Chondrocyte (in vitro differentiated cells): ENCODE results near the gene KIF3B. TPM values are rescaled to one million over a fixed set of nuclear protein-coding genes. Genes with fewer than 3 reads are reported as not detected.
A peak's percentile ranks its signal among the peaks of the same experiment; 100 is the strongest.
"Not testable (repeated sequence)": the region's sequence is repeated elsewhere in the genome, so short reads cannot be mapped to it uniquely, and the experiment has no call there.

Experiments
- DNase-seq: peaks from one replicate; pipeline ENCODE4 v3.0.0; 2021; ENCODE audit warnings: mixed read lengths, low spot score
- H3K27ac Mint-ChIP-seq: one replicate; pipeline ENCODE4 v1.8.0; 2021; ENCODE audit warnings: mild to moderate bottlenecking, moderate library complexity, mixed read lengths; ENCODE audit not compliant: unreplicated experiment
- H3K27me3 Mint-ChIP-seq: 2 replicates; pipeline ENCODE4 v1.8.0; 2021; ENCODE audit warnings: low read depth, mixed read lengths
- H3K36me3 Mint-ChIP-seq: 2 replicates; pipeline ENCODE4 v1.8.0; 2021; ENCODE audit warnings: low read depth, mixed read lengths
- H3K4me1 Mint-ChIP-seq: 2 replicates; pipeline ENCODE4 v1.8.0; 2021; ENCODE audit warnings: low read depth, mild to moderate bottlenecking, mixed read lengths
- H3K4me3 Mint-ChIP-seq: one replicate; pipeline ENCODE4 v1.8.0; 2021; ENCODE audit warnings: mild to moderate bottlenecking, moderate library complexity, mixed read lengths; ENCODE audit not compliant: unreplicated experiment
- H3K9me3 Mint-ChIP-seq: 2 replicates; pipeline ENCODE4 v1.8.0; 2021; ENCODE audit warnings: low read depth, mixed read lengths
- total RNA-seq: library from RNA; stranded (reverse); gene quantifications from 3 replicates; pipeline ENCODE4 v1.2.1, GENCODE V29; 2021
- TF ChIP-seq, protein P1 (sequence below): fragments of 200-600 bp; sonication (generic); IDR thresholded peaks from 2 replicates; pipeline ENCODE4 v1.5.0; 2021; ENCODE audit warnings: antibody characterized with exemption, mild to moderate bottlenecking, moderate library complexity

The KIF3B gene
- total RNA-seq, 1 donor from 2014 or later, result 35.5 TPM

DNA sequence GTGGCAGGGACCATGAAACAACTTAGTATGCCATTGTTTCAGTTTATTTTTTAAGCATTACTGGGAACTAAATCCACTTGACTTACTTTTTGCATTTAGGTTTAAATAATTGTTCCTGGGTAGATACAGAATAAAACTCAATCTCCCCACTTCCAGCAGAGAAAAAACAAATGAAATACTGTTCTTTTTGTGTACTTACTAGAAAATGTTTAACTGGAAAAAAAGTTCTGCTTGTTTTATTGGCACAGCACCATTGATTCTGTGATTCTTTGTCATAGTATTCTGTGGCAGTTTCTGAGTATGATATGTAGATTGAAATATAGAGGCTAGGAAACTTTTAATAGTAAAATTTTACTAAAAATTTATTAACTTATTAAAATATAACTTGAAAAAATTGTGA is 90.9 kb downstream of the KIF3B start:
- Mint-ChIP-seq H3K9me3 (no peaks in the 10 kb centered on the region), H3K36me3 (peaks cover 8% of the 10 kb centered on the region), H3K27me3 (no peaks in the 10 kb centered on the region), H3K4me1 (peaks cover 43% of the 10 kb centered on the region), H3K4me3 (no peak overlapping the region), H3K27ac (no peak overlapping the region)
- TF ChIP-seq, protein P1, sequence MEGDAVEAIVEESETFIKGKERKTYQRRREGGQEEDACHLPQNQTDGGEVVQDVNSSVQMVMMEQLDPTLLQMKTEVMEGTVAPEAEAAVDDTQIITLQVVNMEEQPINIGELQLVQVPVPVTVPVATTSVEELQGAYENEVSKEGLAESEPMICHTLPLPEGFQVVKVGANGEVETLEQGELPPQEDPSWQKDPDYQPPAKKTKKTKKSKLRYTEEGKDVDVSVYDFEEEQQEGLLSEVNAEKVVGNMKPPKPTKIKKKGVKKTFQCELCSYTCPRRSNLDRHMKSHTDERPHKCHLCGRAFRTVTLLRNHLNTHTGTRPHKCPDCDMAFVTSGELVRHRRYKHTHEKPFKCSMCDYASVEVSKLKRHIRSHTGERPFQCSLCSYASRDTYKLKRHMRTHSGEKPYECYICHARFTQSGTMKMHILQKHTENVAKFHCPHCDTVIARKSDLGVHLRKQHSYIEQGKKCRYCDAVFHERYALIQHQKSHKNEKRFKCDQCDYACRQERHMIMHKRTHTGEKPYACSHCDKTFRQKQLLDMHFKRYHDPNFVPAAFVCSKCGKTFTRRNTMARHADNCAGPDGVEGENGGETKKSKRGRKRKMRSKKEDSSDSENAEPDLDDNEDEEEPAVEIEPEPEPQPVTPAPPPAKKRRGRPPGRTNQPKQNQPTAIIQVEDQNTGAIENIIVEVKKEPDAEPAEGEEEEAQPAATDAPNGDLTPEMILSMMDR, result no peak
- no peak for DNase-seq

DNA sequence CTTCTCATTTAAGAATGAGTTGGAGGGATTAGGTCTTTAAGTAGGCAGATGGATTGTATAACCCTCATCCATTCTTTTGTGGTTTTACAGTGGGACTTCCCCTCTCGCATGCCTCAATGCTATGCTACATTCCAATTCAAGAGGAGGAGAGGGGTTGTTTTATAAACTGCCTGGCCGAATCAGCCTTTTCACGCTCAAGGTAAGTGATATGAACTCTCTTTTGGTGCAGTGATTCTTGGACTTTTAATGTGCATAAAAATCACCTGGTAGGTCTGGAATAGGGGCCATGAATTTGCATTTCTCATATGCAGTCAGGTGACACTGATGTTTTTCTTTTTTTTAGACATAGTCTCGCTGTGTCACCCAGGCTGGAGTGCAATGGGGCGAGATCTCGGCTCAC is 91.5 kb downstream of the KIF3B start:
- TF ChIP-seq, protein P1, result no peak
- Mint-ChIP-seq H3K9me3 (no peaks in the 10 kb centered on the region), H3K4me1 (peaks cover 38% of the 10 kb centered on the region), H3K4me3 (no peak overlapping the region), H3K36me3 (peaks cover 8% of the 10 kb centered on the region), H3K27ac (peak overlapping the region; percentile 69), H3K27me3 (no peaks in the 10 kb centered on the region)
- DNase-seq, result no peak

DNA sequence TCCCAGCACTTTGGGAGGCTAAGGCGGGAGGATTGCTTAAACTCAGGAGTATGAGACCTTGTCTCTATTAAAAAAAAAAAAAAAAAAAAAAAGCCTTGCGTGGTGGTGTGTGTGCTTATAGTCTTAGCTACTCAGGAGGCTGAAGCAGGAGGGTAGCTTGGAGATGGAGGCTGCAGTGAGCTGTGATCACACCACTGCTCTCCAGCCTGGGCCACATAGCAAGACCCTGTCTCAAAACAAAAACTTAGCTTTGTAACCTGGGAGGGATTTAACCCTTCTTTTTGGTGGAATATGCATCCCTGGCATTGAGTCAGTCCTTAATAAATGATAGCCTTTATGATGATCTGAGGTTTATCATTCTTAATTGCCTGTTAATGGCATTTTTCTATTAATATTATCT is 93.4 kb downstream of the KIF3B start:
- DNase-seq, result no peak
- TF ChIP-seq, protein P1, result no peak
- H3K36me3 Mint-ChIP-seq, result peaks cover 8% of the 10 kb centered on the region

DNA sequence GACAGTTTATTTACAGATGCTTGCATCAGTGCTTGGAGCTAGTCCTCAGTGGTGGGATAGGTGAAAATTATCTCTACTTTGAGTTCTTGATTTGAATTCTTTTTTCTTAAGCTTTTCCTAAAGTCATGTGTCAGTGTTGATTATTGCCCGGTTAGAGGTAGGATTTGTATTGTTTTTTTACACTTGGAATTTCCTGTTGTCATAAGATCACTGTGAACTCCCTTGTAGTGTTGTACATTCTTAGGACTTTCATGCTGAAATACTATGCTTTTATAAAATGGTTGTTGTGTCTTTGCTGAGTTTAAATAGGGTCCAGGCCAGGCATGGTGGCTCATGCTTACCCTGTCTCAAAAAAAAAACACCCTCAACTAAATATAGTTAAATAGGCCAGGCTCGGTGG is 101.0 kb downstream of the KIF3B start:
- peak overlapping the region; percentile 85 for H3K27ac Mint-ChIP-seq
- H3K4me1 Mint-ChIP-seq, result peaks cover 10% of the 10 kb centered on the region
- H3K4me3 Mint-ChIP-seq, result no peak overlapping the region
- DNase-seq, result no peak
- H3K36me3 Mint-ChIP-seq, result peaks cover 10% of the 10 kb centered on the region
- no peaks in the 10 kb centered on the region for H3K9me3 Mint-ChIP-seq
- H3K27me3 Mint-ChIP-seq, result no peaks in the 10 kb centered on the region
- TF ChIP-seq, protein P1, result no peak

More for the DNA sequence above, 93.4 kb downstream of the KIF3B start:
- H3K4me1 Mint-ChIP-seq, result peaks cover 33% of the 10 kb centered on the region
- H3K4me3 Mint-ChIP-seq, result no peak overlapping the region
- no peaks in the 10 kb centered on the region for H3K27me3 Mint-ChIP-seq
- H3K9me3 Mint-ChIP-seq, result no peaks in the 10 kb centered on the region
- H3K27ac Mint-ChIP-seq, result peak overlapping the region; percentile 32

- not testable (repeated sequence) for H3K4me3 Mint-ChIP-seq
Observed at GRCh38 chr20:32380037-32380436, 102.6 kb downstream of the KIF3B start.

GRCh38 chr20:32380745-32381144 is 103.3 kb downstream of the KIF3B start:
- H3K27me3 Mint-ChIP-seq, result no peaks in the 10 kb centered on the region
- TF ChIP-seq, protein P1, result no peak
- H3K27ac Mint-ChIP-seq, result no peak overlapping the region
- peaks cover 25% of the 10 kb centered on the region for H3K4me1 Mint-ChIP-seq
- H3K36me3 Mint-ChIP-seq, result peaks cover 10% of the 10 kb centered on the region
- H3K4me3 Mint-ChIP-seq, result no peak overlapping the region
- no peaks in the 10 kb centered on the region for H3K9me3 Mint-ChIP-seq
- no peak for DNase-seq

More at GRCh38 chr20:32380037-32380436, 102.6 kb downstream of the KIF3B start:
- H3K27ac Mint-ChIP-seq, H3K9me3 Mint-ChIP-seq, H3K27me3 Mint-ChIP-seq, DNase-seq: not testable (repeated sequence)
- H3K4me1 Mint-ChIP-seq, result peaks cover 17% of the 10 kb centered on the region
- peaks cover 10% of the 10 kb centered on the region for H3K36me3 Mint-ChIP-seq
